K562 (cell line): ENCODE results near the gene HELT. TPM values are rescaled to one million over a fixed set of nuclear protein-coding genes. Genes with fewer than 3 reads are reported as not detected.

ENCODE experiments used
- ATAC-seq: fragments of 200-7000 bp; cut with Tn5 transposase; 3 replicates; pipeline ENCODE4 v1.9.1; 2020; ENCODE audit warnings: moderate library complexity
- BruUV-seq: library from RNA; stranded (reverse); fragments of 400-500 nt; replicated peaks from 2 replicates; lab custom pipeline; 2021; lab: Mats Ljungman, UMichigan
- CTCF ChIA-PET: fragments of 300-600 bp; formaldehyde crosslinking; extraction: SDS; loops from one replicate; lab custom pipeline; 2021; ENCODE audit warnings: low intra/inter-chr PET ratio; lab: Yijun Ruan, JAX
- POLR2A ChIA-PET: fragments of 300-600, 350-650 bp; sonication (Branson Sonifier 250); formaldehyde crosslinking; extraction: SDS; loops from one replicate; lab custom pipeline; 2021; ENCODE audit warnings: antibody characterized with exemption, inconsistent platforms; lab: Yijun Ruan, JAX
- DNase-seq, 4 experiments: peaks; one replicate each; pipeline versions ENCODE4 v3.0.0 to v3.0.0-alpha.2; 2011 to 2018; ENCODE audit warnings: low spot score in 3 of 4, mixed read lengths in 3 of 4; ENCODE audit errors: extremely low read depth in 1 of 4
- FAIRE-seq: peaks from 2 replicates; lab custom pipeline; 2011; peaks lifted over from hg19 to GRCh38; lab: Jason Lieb, UNC
- H2AFZ ChIP-seq: 2 replicates; pipeline ENCODE4 v1.6.0; 2011; ENCODE audit warnings: low read depth, low read length, control low read depth, inconsistent platforms
- H3K27ac ChIP-seq: fragments of 200-600 bp; 3 replicates; pipeline ENCODE4 v1.8.0; 2011; ENCODE audit warnings: low read depth, mild to moderate bottlenecking, control low read depth, inconsistent platforms, low read length, moderate library complexity, mixed read lengths; ENCODE audit errors: extremely low read depth
- H3K27me3 ChIP-seq, 2 experiments: fragments of 300-600 bp in 1 of 2; 2 replicates in 1 of 2; 3 replicates in 1 of 2; pipeline versions ENCODE4 v1.6.0 to v1.8.0; 2011; ENCODE audit warnings: inconsistent platforms in 2 of 2, low read length in 2 of 2, mild to moderate bottlenecking in 1 of 2, mixed read lengths in 1 of 2, moderate library complexity in 1 of 2; ENCODE audit not compliant: control insufficient read depth in 2 of 2, insufficient read depth in 2 of 2
- H3K36me3 ChIP-seq: fragments of 300-600 bp; 3 replicates; pipeline ENCODE4 v1.8.0; 2011; ENCODE audit warnings: mild to moderate bottlenecking, low read length, inconsistent platforms; ENCODE audit not compliant: control insufficient read depth, insufficient read depth
- H3K4me1 ChIP-seq, 2 experiments: fragments of 200-600 bp in 1 of 2; replicated peaks in 1 of 2; 2 replicates in 1 of 2; 3 replicates in 1 of 2; pipeline versions ENCODE4 v1.5.1 to v1.8.0; 2011; ENCODE audit warnings: inconsistent platforms in 2 of 2, low read length in 2 of 2, mild to moderate bottlenecking in 1 of 2, mixed read lengths in 1 of 2, moderate library complexity in 1 of 2; ENCODE audit not compliant: control insufficient read depth in 2 of 2, insufficient read depth in 2 of 2
- H3K4me2 ChIP-seq: 2 replicates; pipeline ENCODE4 v1.6.1; 2011; ENCODE audit warnings: low read length, control low read depth, inconsistent platforms, mixed read lengths; ENCODE audit not compliant: insufficient read depth
- H3K4me3 ChIP-seq: fragments of 200-600 bp; sonication (generic), shearing (Covaris generic); 2 replicates; pipeline ENCODE4 v1.5.1; 2016; ENCODE audit warnings: control low read depth, inconsistent platforms
- H3K79me2 ChIP-seq: fragments of 200-600 bp; 3 replicates; pipeline ENCODE4 v1.8.0; 2011; ENCODE audit warnings: low read length, inconsistent platforms; ENCODE audit not compliant: control insufficient read depth, insufficient read depth
- H3K9ac ChIP-seq, 2 experiments: 2 replicates each; pipeline versions ENCODE4 v1.6.0 to v1.6.1; 2011; ENCODE audit warnings: low read depth in 2 of 2, low read length in 2 of 2, control low read depth in 1 of 2, inconsistent platforms in 1 of 2, mild to moderate bottlenecking in 1 of 2, mixed read lengths in 1 of 2; ENCODE audit not compliant: insufficient read depth in 1 of 2
- H3K9me1 ChIP-seq: one replicate; pipeline ENCODE4 v1.6.0; 2011; ENCODE audit warnings: inconsistent platforms, mild to moderate bottlenecking, low read length, moderate library complexity; ENCODE audit not compliant: control insufficient read depth, insufficient read depth
- H3K9me3 ChIP-seq: replicated peaks from 2 replicates; pipeline ENCODE4 v1.5.1; 2011; ENCODE audit warnings: low read depth, low read length, inconsistent platforms; ENCODE audit not compliant: control insufficient read depth, insufficient read depth
- H4K20me1 ChIP-seq: replicated peaks from 2 replicates; pipeline ENCODE4 v1.6.1; 2011; ENCODE audit warnings: low read length, inconsistent platforms, mixed read lengths; ENCODE audit not compliant: control insufficient read depth, insufficient read depth
- MTA1 ChIP-seq: fragments of 450-650 bp; IDR thresholded peaks from 2 replicates; pipeline ENCODE4 v1.6.1; 2017; ENCODE audit warnings: borderline replicate concordance
- RAD21 ChIP-seq, 2 experiments: fragments of 250-450 bp in 1 of 2; fragments of 450-650 bp in 1 of 2; sonication (Bioruptor Pico) in 1 of 2; formaldehyde crosslinking in 1 of 2; IDR thresholded peaks in 1 of 2; conservative IDR thresholded peaks in 1 of 2; 2 replicates each; pipeline versions ENCODE4 v1.4.0 to v1.8.0; 2020 to 2022; ENCODE audit warnings: mild to moderate bottlenecking in 2 of 2, moderate library complexity in 1 of 2
- WGBS: fragments of 100-300 bp; shearing (Covaris generic); methylation state at CpG from one replicate; pipeline ENCODE4 v1.1.6; 2016; ENCODE audit warnings: low coverage, mixed read lengths; ENCODE audit not compliant: insufficient coverage; ENCODE audit errors: missing lambda C conversion rate; 5-methylcytosine and 5-hydroxymethylcytosine counted together
- in situ Hi-C: fragments of 300-500 bp; cut with MboI; formaldehyde crosslinking; loops from 4 replicates; pipeline ENCODE4 v1.15.0; 2018; ENCODE audit warnings: inconsistent platforms, mixed read lengths
- intact Hi-C: fragments of 100-400 bp; cut with micrococcal nuclease; formaldehyde crosslinking; loops from 2 replicates; pipeline ENCODE4 v1.14.2; 2022
- polyA plus RNA-seq, 8 experiments: library from polyadenylated mRNA; depleted of rRNA in 4 of 8; stranded (reverse) in 5 of 8; unstranded in 3 of 8; fragments of >200 nt; fragmentation: Nextera tagmentation in 2 of 8; fragmentation: Illumina TruSeq in 1 of 8; extraction: Ambion mirVana in 2 of 8; extraction: Trizol in 1 of 8; gene quantifications; 2 replicates each; pipeline versions ENCODE4 v1.2.1 to v1.2.3, GENCODE V29; 2011 to 2014; ENCODE audit warnings: inconsistent platforms in 1 of 8, missing spikeins in 1 of 8
- total RNA-seq, 7 experiments: library from RNA; depleted of rRNA in 6 of 7; stranded (reverse); fragments of >200 nt in 6 of 7; fragmentation: Illumina TruSeq in 2 of 7; extraction: Trizol in 2 of 7; gene quantifications; 2 replicates each; pipeline versions ENCODE4 v1.2.1 to v1.2.3, GENCODE V29; 2011 to 2021; ENCODE audit warnings: low replicate concordance in 1 of 7
- TF ChIP-seq, protein P1 (sequence below): fragments of 450-650 bp; formaldehyde crosslinking; IDR thresholded peaks from 2 replicates; pipeline ENCODE4 v1.4.0; 2020; ENCODE audit warnings: mild to moderate bottlenecking, moderate library complexity
- TF ChIP-seq, protein P2 (sequence below), 3 experiments: IDR thresholded peaks in 2 of 3; conservative IDR thresholded peaks in 1 of 3; 2 replicates each; pipeline ENCODE4 v1.5.1; 2011 to 2012; ENCODE audit warnings: low read length in 3 of 3, mild to moderate bottlenecking in 3 of 3, control low read depth in 2 of 3, improper control_type of control experiment in 1 of 3, inconsistent platforms in 1 of 3, low read depth in 1 of 3, mixed read lengths in 1 of 3, moderate library complexity in 1 of 3; ENCODE audit not compliant: insufficient read depth in 2 of 3
- TF ChIP-seq, protein P3 (sequence below), 2 experiments: fragments of 450-650 bp; formaldehyde crosslinking in 1 of 2; IDR thresholded peaks; 2 replicates each; pipeline versions ENCODE4 v1.4.0 to v1.6.1; 2014 to 2020; ENCODE audit warnings: mild to moderate bottlenecking in 2 of 2, borderline replicate concordance in 1 of 2, low read depth in 1 of 2

HELT gene
- total and polyA plus RNA-seq, 9 of the 15 experiments (the other 6 are each of a cell fraction or from before 2014, with no cell fraction given): not detected

DNA sequence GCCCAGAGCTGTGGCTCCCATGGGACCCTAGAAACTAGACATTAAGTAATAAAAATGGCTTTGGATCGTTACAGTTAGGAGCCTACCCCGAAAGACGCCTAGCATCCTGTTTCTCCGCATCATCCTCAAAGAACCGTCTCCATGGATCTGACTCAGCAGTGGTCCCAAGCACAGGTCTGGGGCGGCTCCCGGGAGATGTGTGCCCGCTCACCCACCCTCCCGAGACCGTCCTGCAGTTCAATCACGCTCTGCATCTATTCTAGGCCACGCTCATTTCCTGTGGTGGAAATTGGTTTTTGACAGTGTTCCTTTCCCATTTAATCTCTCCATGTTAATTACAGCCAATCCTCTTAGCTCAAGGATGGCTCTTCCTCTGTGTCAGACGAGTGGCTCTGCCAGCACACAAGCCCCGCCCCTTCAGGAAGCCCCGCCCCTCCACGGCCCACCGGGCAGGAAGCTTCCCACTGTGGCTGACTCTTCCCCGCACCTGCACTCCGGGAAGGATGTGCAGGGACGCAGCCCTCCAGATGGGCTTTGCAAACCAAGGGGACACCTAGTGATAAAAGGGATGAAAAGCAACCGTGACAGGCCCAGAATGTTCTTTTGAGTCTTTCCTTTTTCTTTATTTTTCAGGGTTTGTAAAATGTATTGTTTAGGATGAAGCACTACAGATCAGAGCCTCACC lies 34.5 kb upstream of the HELT start:
- no peak overlapping the region for H3K4me2 ChIP-seq
- in situ Hi-C loops: no loop called here

More for the DNA sequence above, 34.5 kb upstream of the HELT start:
- FAIRE-seq: peak; percentile 74
- Histone ChIP-seq H3K4me3 (no peak overlapping the region), H3K27me3 (peaks cover 13 to 50% of the 10 kb centered on the region in 2 experiments), H3K36me3 (no peaks in the 10 kb centered on the region), H3K4me1 (peaks cover 0 to 8% of the 10 kb centered on the region in 2 experiments; a peak in 1 of 5 replicates), H2AFZ (no peak overlapping the region), H3K27ac (no peak overlapping the region), H4K20me1 (no peaks in the 10 kb centered on the region; the same call in 1 of the 2 replicates), H3K9me3 (no peaks in the 10 kb centered on the region), H3K9ac (no peak overlapping the region), H3K79me2 (no peaks in the 10 kb centered on the region), H3K9me1 (no peaks in the 10 kb centered on the region)
- no TSS peak for BruUV-seq
- 17% methylated on average over 17 of the region's 21 CpGs for WGBS
- intact Hi-C loops: loop anchor here (5.0 kb wide), 1 partner anchor 237 kb away; no protein-coding TSS in a partner anchor
- no peak for TF ChIP-seq MTA1
- TF ChIP-seq, protein P1, sequence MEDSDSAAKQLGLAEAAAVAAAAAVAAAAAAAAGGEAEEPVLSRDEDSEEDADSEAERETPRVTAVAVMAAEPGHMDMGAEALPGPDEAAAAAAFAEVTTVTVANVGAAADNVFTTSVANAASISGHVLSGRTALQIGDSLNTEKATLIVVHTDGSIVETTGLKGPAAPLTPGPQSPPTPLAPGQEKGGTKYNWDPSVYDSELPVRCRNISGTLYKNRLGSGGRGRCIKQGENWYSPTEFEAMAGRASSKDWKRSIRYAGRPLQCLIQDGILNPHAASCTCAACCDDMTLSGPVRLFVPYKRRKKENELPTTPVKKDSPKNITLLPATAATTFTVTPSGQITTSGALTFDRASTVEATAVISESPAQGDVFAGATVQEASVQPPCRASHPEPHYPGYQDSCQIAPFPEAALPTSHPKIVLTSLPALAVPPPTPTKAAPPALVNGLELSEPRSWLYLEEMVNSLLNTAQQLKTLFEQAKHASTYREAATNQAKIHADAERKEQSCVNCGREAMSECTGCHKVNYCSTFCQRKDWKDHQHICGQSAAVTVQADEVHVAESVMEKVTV (CRISPR knock-in tag): peak; percentile 66
- TF ChIP-seq, protein P2, sequence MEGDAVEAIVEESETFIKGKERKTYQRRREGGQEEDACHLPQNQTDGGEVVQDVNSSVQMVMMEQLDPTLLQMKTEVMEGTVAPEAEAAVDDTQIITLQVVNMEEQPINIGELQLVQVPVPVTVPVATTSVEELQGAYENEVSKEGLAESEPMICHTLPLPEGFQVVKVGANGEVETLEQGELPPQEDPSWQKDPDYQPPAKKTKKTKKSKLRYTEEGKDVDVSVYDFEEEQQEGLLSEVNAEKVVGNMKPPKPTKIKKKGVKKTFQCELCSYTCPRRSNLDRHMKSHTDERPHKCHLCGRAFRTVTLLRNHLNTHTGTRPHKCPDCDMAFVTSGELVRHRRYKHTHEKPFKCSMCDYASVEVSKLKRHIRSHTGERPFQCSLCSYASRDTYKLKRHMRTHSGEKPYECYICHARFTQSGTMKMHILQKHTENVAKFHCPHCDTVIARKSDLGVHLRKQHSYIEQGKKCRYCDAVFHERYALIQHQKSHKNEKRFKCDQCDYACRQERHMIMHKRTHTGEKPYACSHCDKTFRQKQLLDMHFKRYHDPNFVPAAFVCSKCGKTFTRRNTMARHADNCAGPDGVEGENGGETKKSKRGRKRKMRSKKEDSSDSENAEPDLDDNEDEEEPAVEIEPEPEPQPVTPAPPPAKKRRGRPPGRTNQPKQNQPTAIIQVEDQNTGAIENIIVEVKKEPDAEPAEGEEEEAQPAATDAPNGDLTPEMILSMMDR (IDR thresholded peaks at IDR 0.05 in 2 of 3, conservative IDR thresholded peaks at IDR 0.05 in 1 of 3; ENCODE audit: insufficient read depth in 2 of 3, low read depth in 1 of 3, low read length in 3 of 3): peak; percentile 34 to 54 (median 43); a peak in 5 of 6 replicates
- TF ChIP-seq, protein P3, sequence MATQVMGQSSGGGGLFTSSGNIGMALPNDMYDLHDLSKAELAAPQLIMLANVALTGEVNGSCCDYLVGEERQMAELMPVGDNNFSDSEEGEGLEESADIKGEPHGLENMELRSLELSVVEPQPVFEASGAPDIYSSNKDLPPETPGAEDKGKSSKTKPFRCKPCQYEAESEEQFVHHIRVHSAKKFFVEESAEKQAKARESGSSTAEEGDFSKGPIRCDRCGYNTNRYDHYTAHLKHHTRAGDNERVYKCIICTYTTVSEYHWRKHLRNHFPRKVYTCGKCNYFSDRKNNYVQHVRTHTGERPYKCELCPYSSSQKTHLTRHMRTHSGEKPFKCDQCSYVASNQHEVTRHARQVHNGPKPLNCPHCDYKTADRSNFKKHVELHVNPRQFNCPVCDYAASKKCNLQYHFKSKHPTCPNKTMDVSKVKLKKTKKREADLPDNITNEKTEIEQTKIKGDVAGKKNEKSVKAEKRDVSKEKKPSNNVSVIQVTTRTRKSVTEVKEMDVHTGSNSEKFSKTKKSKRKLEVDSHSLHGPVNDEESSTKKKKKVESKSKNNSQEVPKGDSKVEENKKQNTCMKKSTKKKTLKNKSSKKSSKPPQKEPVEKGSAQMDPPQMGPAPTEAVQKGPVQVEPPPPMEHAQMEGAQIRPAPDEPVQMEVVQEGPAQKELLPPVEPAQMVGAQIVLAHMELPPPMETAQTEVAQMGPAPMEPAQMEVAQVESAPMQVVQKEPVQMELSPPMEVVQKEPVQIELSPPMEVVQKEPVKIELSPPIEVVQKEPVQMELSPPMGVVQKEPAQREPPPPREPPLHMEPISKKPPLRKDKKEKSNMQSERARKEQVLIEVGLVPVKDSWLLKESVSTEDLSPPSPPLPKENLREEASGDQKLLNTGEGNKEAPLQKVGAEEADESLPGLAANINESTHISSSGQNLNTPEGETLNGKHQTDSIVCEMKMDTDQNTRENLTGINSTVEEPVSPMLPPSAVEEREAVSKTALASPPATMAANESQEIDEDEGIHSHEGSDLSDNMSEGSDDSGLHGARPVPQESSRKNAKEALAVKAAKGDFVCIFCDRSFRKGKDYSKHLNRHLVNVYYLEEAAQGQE (IDR thresholded peaks at IDR 0.05; ENCODE audit: borderline replicate concordance): peak; percentile 35; the same call in 1 of the 2 replicates
- TF ChIP-seq, protein P3 (CRISPR knock-in tag; IDR thresholded peaks at IDR 0.05; ENCODE audit: low read depth): no peak
- peak; percentile 61 to 67 for TF ChIP-seq RAD21 (CRISPR knock-in tag; conservative IDR thresholded peaks at IDR 0.05 in 1 of 2, IDR thresholded peaks at IDR 0.05 in 1 of 2)
- DNase-seq: peak; percentile 37 to 70 (median 55)
- ATAC-seq: peak; percentile 85
- CTCF ChIA-PET: interaction anchor here (1.1 kb wide), 1 partner anchor 238 kb away, joined by 3 read pairs; no protein-coding TSS in a partner anchor
- POLR2A ChIA-PET: interaction anchor here (0.8 kb wide), 1 partner anchor 13 kb away, joined by 3 read pairs; no protein-coding TSS in a partner anchor
